Osteocyte (in vitro differentiated cells): ENCODE measurements around the gene TBX21. TPM values are rescaled to one million over a fixed set of nuclear protein-coding genes. Genes with fewer than 3 reads are reported as not detected.

Experiments
- DNase-seq: peaks from one replicate; pipeline ENCODE4 v3.0.0; 2021; ENCODE audit warnings: mixed read lengths; ENCODE audit not compliant: unreplicated experiment; ENCODE audit errors: extremely low spot score
- H3K27ac Mint-ChIP-seq: one replicate; pipeline ENCODE4 v1.8.0; 2021; ENCODE audit warnings: mild to moderate bottlenecking, mixed read lengths; ENCODE audit not compliant: unreplicated experiment
- H3K27me3 Mint-ChIP-seq: one replicate; pipeline ENCODE4 v1.8.0; 2021; ENCODE audit warnings: mixed read lengths; ENCODE audit not compliant: unreplicated experiment
- H3K36me3 Mint-ChIP-seq: one replicate; pipeline ENCODE4 v1.8.0; 2021; ENCODE audit warnings: mixed read lengths; ENCODE audit not compliant: unreplicated experiment
- H3K4me1 Mint-ChIP-seq: one replicate; pipeline ENCODE4 v1.8.0; 2021; ENCODE audit warnings: mixed read lengths; ENCODE audit not compliant: unreplicated experiment
- H3K4me3 Mint-ChIP-seq: one replicate; pipeline ENCODE4 v1.8.0; 2021; ENCODE audit warnings: mild to moderate bottlenecking, moderate library complexity, mixed read lengths; ENCODE audit not compliant: unreplicated experiment
- H3K9me3 Mint-ChIP-seq: one replicate; pipeline ENCODE4 v1.8.0; 2021; ENCODE audit warnings: mixed read lengths; ENCODE audit not compliant: unreplicated experiment
- total RNA-seq: library from RNA; stranded (reverse); gene quantifications from 2 replicates; pipeline ENCODE4 v1.2.1, GENCODE V29; 2021
- TF ChIP-seq, protein P1 (sequence below): fragments of 200-600 bp; sonication (generic); IDR thresholded peaks from 2 replicates; pipeline ENCODE4 v1.5.0; 2021; ENCODE audit warnings: antibody characterized with exemption, mild to moderate bottlenecking, moderate library complexity

The TBX21 gene
- total RNA-seq, 1 donor from 2014 or later, result not detected

DNA sequence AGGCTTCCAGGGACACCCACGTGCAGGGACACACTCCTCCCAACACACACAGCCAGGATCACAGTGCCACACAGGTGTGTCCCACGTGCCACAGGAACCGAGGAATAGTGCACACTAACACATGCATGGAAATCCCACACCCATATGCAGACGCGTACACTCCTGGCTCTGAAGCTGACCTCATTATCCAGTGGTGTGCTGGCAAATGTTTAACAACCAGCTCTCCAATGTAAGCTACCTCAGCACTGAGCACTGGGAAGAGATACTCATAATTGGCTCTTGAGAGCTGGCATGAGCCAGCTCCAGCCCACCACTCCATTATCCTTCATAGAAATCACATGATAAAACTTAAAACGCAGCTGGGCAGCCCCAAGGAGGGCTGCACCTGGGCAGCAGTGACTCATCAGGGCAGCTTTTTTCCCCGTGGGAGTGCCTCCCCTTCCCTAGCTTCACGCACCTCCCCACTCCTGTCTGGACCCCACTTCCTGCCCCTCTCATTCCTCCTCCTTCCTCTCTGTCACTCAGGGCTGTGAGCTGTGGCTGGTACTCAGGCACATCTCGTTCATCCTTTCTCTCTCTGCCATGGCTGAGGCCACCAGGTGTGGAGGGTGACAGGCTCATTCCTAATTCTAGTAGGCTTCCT, 14.9 kb upstream of the TBX21 start:
- TF ChIP-seq, protein P1, sequence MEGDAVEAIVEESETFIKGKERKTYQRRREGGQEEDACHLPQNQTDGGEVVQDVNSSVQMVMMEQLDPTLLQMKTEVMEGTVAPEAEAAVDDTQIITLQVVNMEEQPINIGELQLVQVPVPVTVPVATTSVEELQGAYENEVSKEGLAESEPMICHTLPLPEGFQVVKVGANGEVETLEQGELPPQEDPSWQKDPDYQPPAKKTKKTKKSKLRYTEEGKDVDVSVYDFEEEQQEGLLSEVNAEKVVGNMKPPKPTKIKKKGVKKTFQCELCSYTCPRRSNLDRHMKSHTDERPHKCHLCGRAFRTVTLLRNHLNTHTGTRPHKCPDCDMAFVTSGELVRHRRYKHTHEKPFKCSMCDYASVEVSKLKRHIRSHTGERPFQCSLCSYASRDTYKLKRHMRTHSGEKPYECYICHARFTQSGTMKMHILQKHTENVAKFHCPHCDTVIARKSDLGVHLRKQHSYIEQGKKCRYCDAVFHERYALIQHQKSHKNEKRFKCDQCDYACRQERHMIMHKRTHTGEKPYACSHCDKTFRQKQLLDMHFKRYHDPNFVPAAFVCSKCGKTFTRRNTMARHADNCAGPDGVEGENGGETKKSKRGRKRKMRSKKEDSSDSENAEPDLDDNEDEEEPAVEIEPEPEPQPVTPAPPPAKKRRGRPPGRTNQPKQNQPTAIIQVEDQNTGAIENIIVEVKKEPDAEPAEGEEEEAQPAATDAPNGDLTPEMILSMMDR, result no peak
- H3K27me3 Mint-ChIP-seq, result peaks cover 38% of the 10 kb centered on the region
- no peak for DNase-seq
- H3K9me3 Mint-ChIP-seq, result no peaks in the 10 kb centered on the region
- no peak overlapping the region for H3K27ac Mint-ChIP-seq
- peaks cover 30% of the 10 kb centered on the region for H3K4me1 Mint-ChIP-seq
- no peak overlapping the region for H3K4me3 Mint-ChIP-seq
- H3K36me3 Mint-ChIP-seq, result no peaks in the 10 kb centered on the region

DNA sequence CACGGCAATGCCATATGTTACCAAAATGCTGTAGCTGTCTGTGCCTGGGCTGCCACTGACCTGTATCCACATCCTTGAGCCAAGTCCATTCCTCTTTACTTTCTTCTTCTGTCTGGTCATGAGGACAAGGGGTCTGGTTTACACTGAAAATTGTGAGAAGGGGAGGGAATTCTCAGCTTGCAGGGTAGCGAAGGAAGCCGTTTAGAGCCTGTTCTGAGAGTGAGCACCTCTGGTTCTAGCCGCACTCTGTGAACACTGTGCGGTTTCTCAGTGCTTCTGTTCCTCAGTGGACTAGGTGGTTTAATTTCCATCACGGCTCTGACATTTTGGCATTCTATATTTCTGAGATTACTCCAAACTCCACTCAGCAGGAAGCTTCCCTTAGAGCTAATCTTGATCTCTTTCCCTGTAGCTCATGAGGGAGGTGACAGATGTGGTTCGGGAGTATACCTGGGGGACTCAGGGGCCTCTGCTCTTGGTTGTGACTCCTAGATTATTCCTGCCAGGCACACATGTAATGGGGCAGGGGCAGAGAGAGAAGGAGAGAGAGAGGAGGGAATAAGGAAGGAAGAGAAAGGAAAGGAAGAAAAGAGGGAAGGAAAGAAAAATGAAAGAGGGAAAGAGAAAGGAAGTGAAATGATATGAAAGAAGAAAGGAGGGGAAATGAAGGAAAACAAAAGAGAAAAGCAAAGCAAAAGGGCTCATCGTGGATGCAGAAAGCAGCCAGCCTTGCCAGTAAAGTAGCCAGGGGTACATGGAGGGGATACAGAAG, 14.2 kb upstream of the TBX21 start:
- no peaks in the 10 kb centered on the region for H3K36me3 Mint-ChIP-seq
- H3K27ac Mint-ChIP-seq, result no peak overlapping the region

DNA sequence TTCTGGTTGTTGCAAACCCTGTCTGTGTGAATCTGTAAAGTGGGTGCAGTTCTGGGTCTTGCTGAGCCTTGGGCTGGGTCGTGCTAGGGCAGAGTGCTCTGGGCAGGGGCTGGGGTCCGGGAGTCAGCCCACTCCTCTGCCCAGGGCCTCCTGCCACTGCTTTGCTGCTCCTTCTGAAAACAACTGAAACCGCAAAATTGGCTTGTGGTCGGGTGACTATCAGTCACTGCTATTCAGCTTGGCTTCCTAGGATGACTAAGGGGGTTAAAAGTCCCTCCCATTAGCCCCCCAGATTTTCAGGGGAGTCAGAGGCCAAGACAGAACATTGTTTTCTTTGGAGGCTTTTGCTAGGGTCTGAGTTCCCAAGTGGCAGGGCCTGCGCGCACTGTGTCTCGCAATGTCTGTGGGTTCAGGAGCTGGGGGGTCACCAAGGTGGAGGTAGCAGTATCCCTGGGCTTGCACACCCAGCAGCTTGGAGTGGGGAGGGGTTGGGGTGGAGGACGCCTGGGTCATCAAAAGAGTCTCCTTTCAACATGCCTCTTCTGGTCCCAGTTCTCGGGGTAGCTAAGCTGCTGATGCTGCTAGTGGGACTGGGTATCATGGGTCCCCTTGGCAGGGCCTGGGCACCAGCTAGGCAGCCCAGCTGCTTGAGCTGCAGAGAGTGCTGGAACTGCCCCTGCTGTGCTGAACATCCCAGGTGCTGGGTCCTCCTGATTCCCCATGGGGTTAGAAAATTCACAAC, 13.5 kb upstream of the TBX21 start:
- no peak overlapping the region for H3K27ac Mint-ChIP-seq

More for the DNA sequence above, 14.2 kb upstream of the TBX21 start:
- Mint-ChIP-seq H3K9me3 (no peaks in the 10 kb centered on the region), H3K4me3 (no peak overlapping the region), H3K4me1 (peaks cover 30% of the 10 kb centered on the region), H3K27me3 (peaks cover 39% of the 10 kb centered on the region)
- DNase-seq, result no peak
- TF ChIP-seq, protein P1, result no peak

DNA sequence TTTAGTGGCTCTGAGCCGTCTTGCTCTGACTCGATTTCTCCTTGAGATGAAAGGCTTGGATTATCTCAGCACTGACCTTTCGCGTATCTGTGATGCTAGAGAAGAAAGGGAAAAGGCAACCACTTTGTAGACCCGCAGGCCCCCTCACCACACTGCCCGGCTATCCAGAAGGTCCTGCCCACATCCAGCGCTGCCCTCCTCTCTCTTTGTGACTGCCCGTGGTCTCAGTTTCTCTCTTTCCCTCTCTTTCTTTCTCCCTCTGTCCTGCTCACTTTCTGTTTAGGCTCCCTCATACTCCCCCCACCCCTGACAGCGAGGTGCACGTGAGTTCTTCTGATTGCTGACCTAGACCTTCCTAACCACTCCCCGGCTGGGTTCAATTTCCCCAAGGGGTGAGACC, 12.8 kb upstream of the TBX21 start:
- H3K27ac Mint-ChIP-seq, result no peak overlapping the region
- peaks cover 30% of the 10 kb centered on the region for H3K4me1 Mint-ChIP-seq
- peaks cover 44% of the 10 kb centered on the region for H3K27me3 Mint-ChIP-seq

More for the DNA sequence above, 13.5 kb upstream of the TBX21 start:
- Mint-ChIP-seq H3K4me1 (peaks cover 30% of the 10 kb centered on the region), H3K27me3 (peaks cover 39% of the 10 kb centered on the region), H3K9me3 (no peaks in the 10 kb centered on the region), H3K4me3 (no peak overlapping the region), H3K36me3 (no peaks in the 10 kb centered on the region)
- TF ChIP-seq, protein P1, result no peak
- no peak for DNase-seq

More for the DNA sequence above, 12.8 kb upstream of the TBX21 start:
- H3K9me3 Mint-ChIP-seq, result no peaks in the 10 kb centered on the region
- no peaks in the 10 kb centered on the region for H3K36me3 Mint-ChIP-seq
- no peak overlapping the region for H3K4me3 Mint-ChIP-seq
- TF ChIP-seq, protein P1, result no peak
- no peak for DNase-seq
